Measurements from ENCODE around the gene EXT2.

The EXT2 gene

DNA sequence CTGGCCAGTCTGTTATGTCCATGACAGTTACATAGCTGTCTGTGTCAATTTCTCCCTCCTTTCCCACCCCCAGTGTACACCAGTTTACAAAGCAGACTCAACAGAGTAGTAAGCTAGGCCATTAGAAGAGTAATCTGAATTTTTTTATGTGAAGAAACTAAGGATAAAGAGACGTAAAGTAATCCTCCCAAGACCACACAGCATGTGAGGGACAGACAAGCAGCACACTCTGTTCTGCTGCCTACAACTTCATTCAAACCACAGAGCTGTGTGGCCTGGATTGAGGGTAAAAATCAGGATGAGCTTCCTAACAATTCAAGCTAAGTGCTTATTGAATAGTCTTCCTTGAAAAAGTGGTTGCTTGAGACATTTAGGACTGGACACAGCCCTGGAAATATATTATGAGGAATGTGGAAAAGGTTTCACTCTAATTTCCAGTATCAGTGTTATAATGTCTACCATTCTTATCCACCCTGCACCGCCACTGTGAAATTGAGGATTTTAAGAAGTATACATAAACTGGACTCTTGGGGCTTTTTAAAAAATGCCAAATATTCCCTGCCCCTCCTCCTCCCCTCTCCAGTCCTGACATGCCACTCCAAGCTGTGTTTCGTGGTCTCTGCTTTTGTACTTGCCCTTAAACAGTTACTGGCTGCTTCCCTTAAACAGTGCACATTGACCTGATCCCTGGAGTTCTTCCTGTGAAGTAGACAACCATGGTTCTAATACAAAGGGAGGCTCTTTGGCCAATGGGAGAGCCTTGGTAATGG is 40.9 kb downstream of the EXT2 start:
- DNase-seq: no peak

DNA sequence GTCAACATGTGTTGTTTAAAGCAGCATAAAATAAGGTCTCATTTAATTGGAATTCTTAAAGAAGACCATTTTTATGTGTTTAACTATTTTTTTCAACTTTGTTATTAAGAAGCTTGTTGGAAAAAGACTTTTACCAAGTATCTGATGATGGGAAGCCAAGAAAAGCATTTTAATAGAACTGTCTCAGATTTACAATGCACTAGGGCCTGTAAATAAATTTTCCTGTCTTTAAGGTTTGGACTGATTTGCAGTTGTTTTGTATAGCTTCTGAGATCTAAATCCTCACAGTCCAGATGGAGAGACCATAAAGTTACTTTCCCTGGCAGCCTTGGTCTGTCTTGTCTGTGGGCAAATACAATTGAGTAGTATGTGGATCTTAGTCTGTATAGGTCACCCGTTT is 41.6 kb downstream of the EXT2 start:
- DNase-seq: no peak

DNA sequence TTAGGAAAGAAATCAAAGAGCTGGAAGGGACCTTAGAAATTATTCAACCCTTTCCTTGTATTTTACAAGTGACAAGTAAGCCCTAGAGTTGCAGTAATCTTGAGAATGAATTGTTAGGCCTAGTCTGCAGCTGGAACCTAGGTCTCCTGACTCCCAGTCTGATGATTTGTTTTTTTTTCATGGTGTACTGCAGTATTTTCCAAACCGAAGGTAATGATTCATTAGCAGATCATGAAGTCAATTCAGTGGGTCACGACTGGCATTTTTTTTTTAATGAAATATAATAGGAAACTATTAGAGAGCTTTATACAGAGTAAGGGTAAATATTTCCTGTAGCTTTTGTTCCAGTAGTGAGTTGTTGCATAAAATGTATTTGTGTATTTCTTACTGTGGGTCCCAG is 42.8 kb downstream of the EXT2 start:
- no peak for DNase-seq

DNA sequence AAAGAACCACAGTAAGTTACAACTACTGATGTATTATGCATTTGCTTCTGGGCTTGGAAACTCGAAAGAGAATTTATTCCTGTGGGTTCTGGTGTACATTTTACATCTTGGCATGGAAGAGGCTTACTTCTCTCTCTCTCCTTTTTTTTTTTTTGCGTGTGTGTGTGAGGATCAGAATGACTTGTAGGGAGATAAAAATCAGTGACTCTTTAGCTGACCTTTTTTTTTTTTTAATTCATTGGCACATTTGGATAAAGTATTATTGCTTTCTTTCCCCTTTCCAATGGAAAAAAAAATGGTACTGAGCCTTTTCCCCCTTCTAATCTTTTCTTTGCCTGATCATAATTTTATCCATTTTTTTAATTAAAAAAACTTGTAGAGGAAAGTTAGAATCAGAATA is 43.5 kb downstream of the EXT2 start:
- no peak for DNase-seq

DNA sequence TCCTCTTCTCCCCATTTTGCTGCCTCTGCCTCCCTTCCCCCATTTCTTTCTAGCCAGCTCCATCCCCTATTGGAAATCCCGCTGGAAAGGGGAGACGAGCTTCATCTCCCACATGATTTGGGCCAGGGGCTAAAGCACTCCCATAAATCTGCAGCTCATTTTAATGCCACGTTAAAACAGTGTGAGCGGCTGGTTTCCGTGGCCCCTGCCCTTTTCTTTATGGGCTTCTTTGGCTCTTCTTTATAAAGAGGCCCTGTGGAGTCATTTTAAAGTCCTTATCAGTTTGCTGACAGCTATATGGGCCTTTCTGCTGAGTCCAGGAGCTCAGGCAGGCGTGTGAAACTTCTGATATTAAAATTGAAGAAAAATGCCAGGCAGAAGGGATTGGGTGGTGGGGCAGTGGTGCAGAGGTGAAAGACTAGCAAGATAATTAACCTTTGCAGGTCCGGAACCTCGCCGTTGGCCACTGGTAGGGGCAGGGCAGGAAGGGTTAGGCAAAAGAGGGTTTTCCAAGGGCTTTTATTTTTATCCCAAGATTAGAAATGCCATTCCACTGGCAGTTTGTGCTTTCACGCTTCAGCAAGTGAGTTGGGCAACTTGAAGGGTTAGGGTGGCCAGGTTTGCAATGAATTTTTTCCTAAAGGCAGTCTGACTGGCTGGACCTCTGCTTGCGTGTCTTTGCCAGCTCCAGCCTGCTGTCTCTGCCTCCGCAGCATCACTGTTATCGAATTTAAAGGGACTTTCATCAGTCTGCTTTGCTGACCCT is 44.3 kb downstream of the EXT2 start:
- no peak for DNase-seq

DNA sequence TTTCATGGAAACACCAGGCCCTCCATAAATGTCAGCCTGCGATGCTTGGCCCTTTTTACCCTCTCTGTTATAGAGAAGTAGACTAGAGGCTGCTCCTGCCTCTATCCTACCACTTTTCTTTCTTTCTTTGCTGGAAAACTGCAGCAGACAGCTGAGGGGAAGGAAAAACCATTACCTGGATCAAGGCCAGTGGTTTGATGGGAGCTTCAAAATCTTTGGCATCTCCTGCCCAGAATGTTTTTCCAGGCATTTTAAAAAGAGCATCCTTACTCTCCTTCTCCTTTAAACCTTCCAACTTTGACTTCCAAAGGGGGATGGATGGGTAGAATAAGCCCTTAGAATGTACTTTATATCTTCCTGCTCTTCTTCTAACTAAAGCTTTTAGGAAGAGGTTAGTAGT is 44.9 kb downstream of the EXT2 start:
- no peak for DNase-seq

DNA sequence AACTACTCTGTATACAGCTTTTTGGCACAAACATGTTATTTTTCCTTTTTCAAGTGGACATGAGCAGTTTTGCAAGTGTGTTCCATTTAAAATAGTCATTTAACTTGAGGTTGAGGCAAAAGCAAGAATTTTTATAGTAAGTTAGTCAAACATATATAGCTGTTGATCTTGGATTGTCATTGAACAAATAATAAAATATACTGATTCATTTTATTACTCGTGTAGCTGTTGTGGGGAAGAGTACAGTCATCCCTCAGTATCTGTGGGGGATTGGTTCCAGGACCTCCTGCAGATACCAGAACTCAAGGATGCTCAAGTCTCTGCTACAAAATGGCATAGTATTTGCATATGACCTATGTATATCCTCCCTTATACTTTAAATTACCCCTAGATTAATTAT is 45.3 kb downstream of the EXT2 start:
- DNase-seq: no peak

DNA sequence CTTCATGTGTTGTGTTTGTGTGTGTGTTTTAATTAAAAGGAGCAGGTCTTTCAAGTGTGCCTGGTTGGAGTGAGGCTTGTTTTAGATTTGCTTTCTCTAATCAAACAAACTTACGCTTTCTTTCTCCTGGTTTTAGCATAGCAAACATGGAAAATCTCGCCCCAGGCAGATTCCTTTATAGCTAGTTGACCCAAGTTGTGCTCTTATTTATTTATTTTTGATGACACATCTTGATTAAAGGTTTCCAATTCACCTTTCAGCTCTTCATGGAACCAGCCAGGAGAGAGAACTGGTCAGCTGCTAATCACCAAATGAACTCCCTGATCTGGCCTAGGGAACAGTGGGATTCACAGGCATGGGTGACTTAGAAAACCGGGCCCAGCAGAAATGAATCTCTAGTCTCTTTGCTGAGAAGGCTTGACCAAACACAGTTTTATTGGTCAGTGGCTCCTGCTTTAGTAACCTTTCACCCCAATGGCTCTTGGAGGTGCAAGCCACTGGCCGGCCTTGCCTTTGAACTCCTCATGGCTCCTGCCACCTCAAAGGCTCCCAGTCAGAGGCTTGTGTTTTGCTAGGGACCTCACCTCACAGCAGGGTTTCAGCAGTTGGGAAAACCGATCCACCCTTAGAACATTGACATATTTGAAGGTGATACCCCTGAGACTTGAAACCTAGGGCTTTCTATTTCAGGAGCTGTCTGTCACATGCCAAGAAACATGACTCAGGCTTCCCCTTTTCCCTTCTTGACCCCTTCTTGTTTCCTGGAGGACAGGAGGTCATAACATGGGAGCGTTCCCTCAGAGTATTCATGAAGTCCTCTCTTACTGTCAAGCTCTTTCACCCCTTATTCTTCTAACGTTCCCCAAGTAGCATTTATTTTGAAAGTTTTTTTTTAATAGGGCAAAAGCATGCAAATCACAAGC is 48.8 kb downstream of the EXT2 start:
- peak; percentile 28 for DNase-seq

DNA sequence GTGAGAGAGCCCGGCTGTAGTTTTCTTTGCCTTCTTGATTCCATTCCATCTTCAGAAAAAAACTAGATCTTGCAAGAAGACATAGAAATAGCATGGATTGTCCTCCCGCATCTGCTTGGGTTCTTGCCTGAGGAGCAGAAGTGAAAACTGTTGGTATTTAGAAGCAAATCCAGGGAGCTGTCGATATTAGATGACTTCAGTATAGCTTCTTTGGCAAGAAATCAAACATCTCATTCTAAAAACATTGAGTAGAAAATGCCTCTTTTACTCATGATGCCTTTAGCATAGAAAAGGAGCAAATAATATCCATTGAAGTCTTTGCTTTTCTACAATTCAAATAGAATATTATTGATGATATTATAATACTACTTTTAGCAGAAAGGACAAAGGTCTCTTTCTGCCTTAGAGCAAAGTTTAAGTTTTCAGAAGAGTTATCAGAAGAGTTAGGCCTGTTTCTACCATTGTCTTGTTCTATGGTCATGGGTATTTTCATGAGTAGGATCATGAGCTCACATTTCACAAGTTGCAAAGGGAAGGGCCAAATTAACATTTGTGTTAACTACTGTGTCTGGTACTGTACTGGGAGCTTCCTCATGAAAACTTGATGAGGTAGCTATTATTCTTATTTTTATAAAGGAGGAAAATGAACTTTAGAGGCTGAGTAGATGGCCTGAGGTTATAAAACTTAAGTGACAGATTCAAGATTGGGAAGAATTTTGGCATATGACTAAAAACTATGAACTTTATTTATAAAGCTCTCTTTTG is 49.7 kb downstream of the EXT2 start:
- peak; percentile 33 for DNase-seq

DNA sequence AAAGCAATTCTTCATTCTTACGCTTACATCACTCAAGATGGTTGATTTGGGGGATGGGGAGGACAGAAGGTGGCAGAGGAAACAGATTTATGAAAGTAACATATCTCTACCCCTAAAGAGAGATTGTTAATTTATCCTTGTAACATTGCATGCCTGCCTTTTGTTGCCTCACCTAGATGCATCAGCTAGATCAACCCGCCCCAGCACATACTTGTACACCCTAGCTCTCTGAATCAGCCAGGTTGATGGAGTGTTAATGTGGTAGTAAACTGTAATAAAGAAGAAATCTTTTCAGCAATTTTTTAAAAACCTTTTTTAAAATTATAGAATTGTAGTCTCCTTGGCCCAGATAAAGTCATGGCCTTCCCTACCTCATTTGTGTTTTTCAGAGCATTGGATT is 51.5 kb downstream of the EXT2 start:
- DNase-seq: no peak

DNA sequence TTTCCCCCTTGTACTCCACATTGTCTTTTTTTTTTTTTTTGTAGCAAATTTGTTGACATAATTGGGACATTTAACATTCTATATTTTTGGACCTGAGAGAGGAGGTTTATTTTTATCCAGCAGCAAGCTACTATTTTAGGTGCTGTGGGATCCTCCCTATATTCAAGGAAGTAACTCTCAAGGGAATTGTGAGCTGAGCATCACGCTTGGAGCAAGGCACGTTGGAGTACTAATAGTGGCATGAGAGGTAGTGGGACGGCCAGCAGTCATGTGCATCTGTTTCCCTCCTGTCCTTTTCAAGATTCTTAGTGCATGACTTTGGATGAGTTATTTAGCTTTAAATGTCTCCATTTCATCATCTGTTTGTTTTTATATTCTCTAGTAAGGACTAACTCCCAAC is 52.3 kb downstream of the EXT2 start:
- DNase-seq: no peak

DNA sequence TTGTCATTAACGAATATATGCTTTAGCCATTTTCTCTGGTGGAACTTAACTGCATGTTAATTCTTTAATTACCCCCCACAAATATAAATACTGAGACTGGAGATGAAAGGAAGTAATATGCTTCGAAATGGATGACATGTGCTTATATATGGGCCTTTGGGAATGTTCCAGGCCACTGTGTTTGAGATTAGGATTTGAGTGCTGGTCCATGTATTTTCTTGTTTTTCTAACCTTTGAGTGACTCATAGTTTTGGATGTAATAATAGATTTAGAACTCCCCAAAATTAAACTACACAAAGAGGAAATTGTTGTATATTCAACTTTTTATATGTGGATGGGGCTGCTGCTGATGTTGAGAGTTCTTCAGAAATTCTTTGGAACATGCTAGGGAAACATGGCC is 54.2 kb downstream of the EXT2 start:
- DNase-seq: no peak

DNA sequence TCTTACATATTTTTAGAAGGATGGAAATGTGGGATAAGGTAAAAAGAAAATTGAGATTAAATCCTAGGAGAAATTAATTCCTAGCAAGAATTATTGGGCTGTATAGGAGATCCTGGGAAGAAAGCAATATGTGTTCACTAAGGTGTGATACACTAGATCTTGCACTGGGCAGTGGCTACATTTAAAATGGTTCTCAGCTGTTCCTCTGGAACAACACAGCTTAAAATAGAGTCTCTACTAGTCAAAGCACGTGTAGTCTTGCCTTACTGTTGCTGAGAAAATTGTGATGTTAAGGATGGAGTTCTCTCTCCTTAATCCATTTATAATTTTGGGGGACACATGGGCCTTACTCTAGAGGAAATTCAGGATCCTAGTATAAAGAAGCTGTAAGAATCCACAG is 54.9 kb downstream of the EXT2 start:
- DNase-seq: no peak

DNA sequence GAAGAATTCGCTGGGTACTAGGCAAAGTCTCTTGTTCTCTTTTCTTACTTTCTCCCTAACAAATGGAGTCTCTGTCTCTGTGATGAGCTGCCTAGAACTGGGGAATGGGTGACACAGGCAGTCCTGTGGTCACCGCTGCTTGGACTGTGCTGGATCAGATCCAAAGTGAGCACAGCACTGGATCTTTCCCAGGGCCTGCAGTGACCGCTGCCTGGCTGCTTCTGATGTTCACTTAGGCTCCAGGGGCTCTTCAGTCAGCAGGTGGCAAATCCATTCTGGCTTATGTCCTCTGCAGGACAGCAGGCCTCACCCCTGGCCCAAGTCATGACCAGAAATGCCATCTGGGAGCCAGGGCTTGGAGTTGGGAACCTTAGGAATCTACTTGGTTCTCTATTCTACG is 61.5 kb downstream of the EXT2 start:
- DNase-seq: no peak

DNA sequence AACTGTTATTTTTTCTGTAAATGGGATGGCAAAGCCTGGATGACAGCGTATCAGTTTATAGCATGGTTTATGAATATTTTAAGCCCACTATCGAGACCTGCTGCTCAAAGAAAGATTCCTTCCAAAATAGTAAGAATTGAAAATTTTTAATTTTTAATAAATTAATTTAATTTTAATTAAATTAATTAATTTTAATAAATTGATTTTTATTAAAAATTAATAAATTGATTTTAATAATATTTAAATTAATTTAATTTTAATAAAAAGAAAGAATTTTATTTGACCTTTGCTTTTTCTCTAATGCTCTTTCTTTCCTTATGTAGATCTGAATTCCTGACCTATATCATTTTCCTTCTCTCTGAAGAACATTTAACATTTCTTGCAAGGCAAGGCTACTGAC is 62.9 kb downstream of the EXT2 start:
- no peak for DNase-seq

DNA sequence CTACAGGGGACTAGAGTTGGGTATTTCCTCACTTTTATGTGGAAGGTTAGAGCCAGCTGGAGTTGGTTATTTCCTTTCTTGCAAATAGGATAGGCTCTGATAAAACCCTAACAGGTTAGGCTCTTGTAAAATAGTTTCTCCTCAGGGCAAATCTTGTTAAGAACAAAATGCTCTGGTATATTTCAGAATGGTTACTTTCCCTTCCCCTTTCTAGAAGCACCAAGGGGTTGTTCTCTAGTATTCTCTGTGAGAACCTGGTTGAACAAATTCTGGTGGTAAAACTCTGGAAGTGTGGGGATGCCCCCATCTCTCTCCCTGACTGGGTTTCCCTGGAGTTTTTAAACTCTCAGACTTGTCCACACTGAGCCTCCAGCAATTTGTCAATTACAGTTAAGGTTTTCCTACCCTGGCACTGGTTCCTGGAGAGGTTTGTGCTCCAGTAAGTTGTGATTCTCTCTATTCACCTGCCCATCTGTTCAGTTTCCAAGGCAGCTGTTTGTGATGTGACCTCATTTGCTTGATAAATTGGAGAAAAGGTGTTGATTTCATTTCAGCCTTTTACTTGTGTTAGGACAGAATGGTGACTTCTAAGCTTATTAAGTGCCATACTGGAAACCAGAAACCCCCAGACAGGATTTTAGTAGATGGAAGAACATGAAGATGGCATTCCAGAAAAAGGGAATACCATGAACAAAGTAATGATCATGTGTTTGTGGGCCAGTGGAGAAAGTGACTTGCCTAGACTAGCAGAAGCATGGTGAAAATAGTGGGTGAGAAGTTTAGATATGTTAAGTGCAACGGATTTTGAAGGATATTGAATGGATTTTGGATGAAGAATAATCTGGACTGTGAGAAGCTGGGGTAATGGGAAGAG is 64.6 kb downstream of the EXT2 start:
- DNase-seq: no peak

DNA sequence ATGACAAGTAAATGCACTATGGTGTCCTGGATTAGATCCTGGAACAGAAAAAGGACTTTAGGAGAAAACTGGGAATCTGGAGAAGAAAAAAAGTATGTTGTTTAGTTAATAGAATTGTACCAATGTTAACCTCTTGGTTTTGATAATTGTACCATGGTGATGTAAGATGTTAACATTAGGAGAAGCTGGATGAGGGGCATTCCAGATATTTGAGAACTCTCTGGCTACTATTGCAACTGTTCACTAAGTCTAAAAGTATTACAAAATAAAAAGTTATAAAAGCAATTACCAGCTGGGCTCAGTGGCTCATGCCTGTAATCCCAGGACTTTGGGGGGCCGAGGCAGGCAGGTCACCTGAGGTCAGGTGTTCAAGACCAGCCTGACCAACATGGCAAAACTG is 66.5 kb downstream of the EXT2 start:
- no peak for DNase-seq

DNA sequence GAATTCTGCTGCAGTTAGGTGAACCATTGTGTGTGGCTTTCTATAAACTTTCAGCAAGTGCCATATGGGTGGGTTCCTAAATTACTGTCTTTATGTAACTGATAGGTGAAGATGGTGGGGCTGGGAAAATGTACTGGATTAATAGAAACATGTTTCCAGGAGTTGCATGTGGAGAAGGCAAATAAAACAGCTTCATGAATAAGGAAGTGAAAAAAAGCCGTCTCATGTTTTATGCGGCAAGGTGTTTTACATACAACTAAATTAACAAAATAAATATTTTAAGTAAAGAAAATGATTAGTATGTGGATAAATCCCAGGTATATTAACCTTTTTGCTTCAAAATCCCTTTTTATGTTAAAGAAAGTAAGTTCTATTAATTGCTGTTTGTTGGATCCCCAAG is 67.2 kb downstream of the EXT2 start:
- DNase-seq: no peak

DNA sequence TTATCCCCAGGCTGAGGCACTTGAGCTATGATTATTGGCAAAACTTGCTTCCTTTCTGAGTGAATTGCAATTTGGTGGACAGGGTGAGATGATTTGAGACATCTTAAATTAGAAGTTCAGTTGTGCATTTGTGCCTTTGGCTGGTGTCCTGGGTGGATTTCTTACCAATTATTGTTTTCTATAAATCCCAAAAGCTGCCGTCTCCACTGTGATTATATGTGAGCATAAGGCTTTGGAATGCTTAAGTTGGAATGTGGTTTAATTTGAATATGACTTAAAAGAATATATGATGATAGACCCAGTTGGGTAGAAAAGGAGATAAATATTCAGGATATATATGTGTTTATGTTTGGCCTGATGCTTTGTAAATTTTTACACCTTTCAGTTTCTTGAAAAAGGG is 70.0 kb downstream of the EXT2 start:
- DNase-seq: no peak

DNA sequence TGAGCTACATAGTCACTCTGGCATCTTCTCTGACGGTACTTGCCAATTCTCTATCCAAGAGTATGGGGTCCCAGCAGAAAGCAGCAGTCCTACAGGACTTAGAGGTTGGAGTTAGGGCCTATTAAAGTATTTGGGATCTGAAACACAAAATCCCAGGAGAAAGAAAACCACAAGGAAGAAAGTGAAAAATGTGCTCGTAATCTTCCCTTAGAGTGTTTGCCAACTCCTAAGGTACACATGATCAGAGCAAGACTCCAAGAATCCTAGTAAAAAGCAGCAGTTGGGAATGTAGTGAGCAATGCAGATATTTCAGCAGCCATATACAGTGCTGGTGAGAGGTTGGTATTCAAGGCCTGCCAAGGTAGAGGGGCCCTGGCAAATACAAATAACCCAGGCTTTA is 71.6 kb downstream of the EXT2 start:
- DNase-seq: no peak

DNA sequence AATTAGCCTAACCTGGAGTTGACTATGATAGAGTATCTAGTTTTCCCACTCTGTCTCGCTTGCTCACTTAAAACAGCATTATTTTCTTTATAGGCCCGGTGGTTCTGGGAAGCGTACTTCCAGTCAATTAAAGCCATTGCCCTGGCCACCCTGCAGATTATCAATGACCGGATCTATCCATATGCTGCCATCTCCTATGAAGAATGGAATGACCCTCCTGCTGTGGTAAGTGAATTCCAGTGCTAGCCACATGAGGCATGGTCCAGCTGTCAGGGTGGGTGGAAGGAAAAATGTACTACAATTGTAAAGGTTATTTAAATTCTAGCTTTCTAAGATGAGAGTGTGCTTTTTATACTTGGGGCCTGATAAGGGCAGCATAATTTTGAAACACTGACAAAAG is 76.0 kb downstream of the EXT2 start:
- no peak for DNase-seq

DNA sequence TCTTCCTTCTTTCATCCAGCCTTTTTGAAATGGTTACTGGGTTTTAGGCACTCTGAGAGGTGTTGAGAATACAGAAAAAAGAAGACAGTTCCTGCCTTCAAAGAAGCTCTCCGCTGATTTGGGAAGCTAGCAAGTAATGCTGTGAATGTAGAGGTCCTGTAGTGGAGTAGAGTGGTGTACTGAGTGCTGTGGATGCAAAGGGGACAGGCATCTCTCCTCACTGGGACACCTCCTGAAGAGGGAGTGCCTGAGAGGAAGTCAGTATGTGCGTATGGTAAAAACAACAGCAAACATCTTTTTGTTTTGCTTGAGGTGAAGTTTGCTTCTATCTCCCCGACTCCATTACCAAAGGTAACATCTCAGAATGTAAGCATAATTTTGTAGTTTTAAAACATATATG is 77.5 kb downstream of the EXT2 start:
- DNase-seq: no peak
